ENCODE data around the gene THSD8.

Gene THSD8

GRCh38 chr19:12786952-12787351 is 14.9 kb upstream of the THSD8 start:
- H3K4me1 ChIP-seq (ENCODE audit: control insufficient read depth, insufficient read depth, low read length, poor library complexity, severe bottlenecking), result peaks cover 65% of the 10 kb centered on the region
- H3K27ac ChIP-seq (ENCODE audit: insufficient read depth, low read length, poor library complexity, severe bottlenecking), result peak overlapping the region; percentile 97
- H3K9me3 ChIP-seq (ENCODE audit: control insufficient read depth, low read length), result no peaks in the 10 kb centered on the region
- H3K4me3 ChIP-seq (ENCODE audit: insufficient read depth, low read depth, low read length, poor library complexity, severe bottlenecking), result no peak overlapping the region
- no peaks in the 10 kb centered on the region for H3K27me3 ChIP-seq (replicated peaks; ENCODE audit: control insufficient read depth, insufficient read depth, low read length, poor library complexity, severe bottlenecking)
- peaks cover 6% of the 10 kb centered on the region for H3K36me3 ChIP-seq (ENCODE audit: control insufficient read depth, insufficient read depth, low read length)
- no peak for DNase-seq

- H3K27ac ChIP-seq (ENCODE audit: insufficient read depth, low read length, poor library complexity, severe bottlenecking), result peak overlapping the region; percentile 27
- DNase-seq, result no peak
- H3K4me3 ChIP-seq (ENCODE audit: insufficient read depth, low read depth, low read length, poor library complexity, severe bottlenecking), result no peak overlapping the region
- peaks cover 10% of the 10 kb centered on the region for H3K36me3 ChIP-seq (ENCODE audit: control insufficient read depth, insufficient read depth, low read length)
- no peaks in the 10 kb centered on the region for H3K9me3 ChIP-seq (ENCODE audit: control insufficient read depth, low read length)
- H3K4me1 ChIP-seq (ENCODE audit: control insufficient read depth, insufficient read depth, low read length, poor library complexity, severe bottlenecking), result peaks cover 63% of the 10 kb centered on the region
- no peaks in the 10 kb centered on the region for H3K27me3 ChIP-seq (replicated peaks; ENCODE audit: control insufficient read depth, insufficient read depth, low read length, poor library complexity, severe bottlenecking)
These were observed 14.4 kb upstream of the THSD8 start for GRCh38 chr19:12787458-12787857.

- no peaks in the 10 kb centered on the region for H3K27me3 ChIP-seq (replicated peaks; ENCODE audit: control insufficient read depth, insufficient read depth, low read length, poor library complexity, severe bottlenecking)
- H3K27ac ChIP-seq (ENCODE audit: insufficient read depth, low read length, poor library complexity, severe bottlenecking), result peak overlapping the region; percentile 99
- H3K9me3 ChIP-seq (ENCODE audit: control insufficient read depth, low read length), result no peaks in the 10 kb centered on the region
- H3K4me1 ChIP-seq (ENCODE audit: control insufficient read depth, insufficient read depth, low read length, poor library complexity, severe bottlenecking), result peaks cover 57% of the 10 kb centered on the region
- no peak for DNase-seq
- no peak overlapping the region for H3K4me3 ChIP-seq (ENCODE audit: insufficient read depth, low read depth, low read length, poor library complexity, severe bottlenecking)
- H3K36me3 ChIP-seq (ENCODE audit: control insufficient read depth, insufficient read depth, low read length), result peaks cover 16% of the 10 kb centered on the region
These were observed 13.7 kb upstream of the THSD8 start for GRCh38 chr19:12788042-12788681.

GRCh38 chr19:12788682-12789097 is 13.2 kb upstream of the THSD8 start:
- DNase-seq, result peak; percentile 50 to 56 (median 51)
- H3K4me1 ChIP-seq (ENCODE audit: control insufficient read depth, insufficient read depth, low read length, poor library complexity, severe bottlenecking), result peaks cover 52% of the 10 kb centered on the region
- peaks cover 16% of the 10 kb centered on the region for H3K36me3 ChIP-seq (ENCODE audit: control insufficient read depth, insufficient read depth, low read length)
- peak overlapping the region; percentile 99 for H3K27ac ChIP-seq (ENCODE audit: insufficient read depth, low read length, poor library complexity, severe bottlenecking)
- no peaks in the 10 kb centered on the region for H3K27me3 ChIP-seq (replicated peaks; ENCODE audit: control insufficient read depth, insufficient read depth, low read length, poor library complexity, severe bottlenecking)
- H3K9me3 ChIP-seq (ENCODE audit: control insufficient read depth, low read length), result no peaks in the 10 kb centered on the region
- H3K4me3 ChIP-seq (ENCODE audit: insufficient read depth, low read depth, low read length, poor library complexity, severe bottlenecking), result no peak overlapping the region

GRCh38 chr19:12789098-12789903 is 12.6 kb upstream of the THSD8 start:
- Histone ChIP-seq H3K27ac (ENCODE audit: insufficient read depth, low read length, poor library complexity, severe bottlenecking) (peak overlapping the region; percentile 99), H3K36me3 (ENCODE audit: control insufficient read depth, insufficient read depth, low read length) (peaks cover 16% of the 10 kb centered on the region), H3K9me3 (ENCODE audit: control insufficient read depth, low read length) (no peaks in the 10 kb centered on the region), H3K27me3 (replicated peaks; ENCODE audit: control insufficient read depth, insufficient read depth, low read length, poor library complexity, severe bottlenecking) (no peaks in the 10 kb centered on the region), H3K4me3 (ENCODE audit: insufficient read depth, low read depth, low read length, poor library complexity, severe bottlenecking) (peak overlapping the region; percentile 100), H3K4me1 (ENCODE audit: control insufficient read depth, insufficient read depth, low read length, poor library complexity, severe bottlenecking) (peaks cover 50% of the 10 kb centered on the region)
- DNase-seq, result no peak

- peak overlapping the region; percentile 100 for H3K4me3 ChIP-seq (ENCODE audit: insufficient read depth, low read depth, low read length, poor library complexity, severe bottlenecking)
These were observed 11.8 kb upstream of the THSD8 start for GRCh38 chr19:12789904-12790619.

GRCh38 chr19:12790628-12791344 is 11.1 kb upstream of the THSD8 start:
- Histone ChIP-seq H3K4me1 (ENCODE audit: control insufficient read depth, insufficient read depth, low read length, poor library complexity, severe bottlenecking) (peaks cover 49% of the 10 kb centered on the region), H3K9me3 (ENCODE audit: control insufficient read depth, low read length) (no peaks in the 10 kb centered on the region), H3K4me3 (ENCODE audit: insufficient read depth, low read depth, low read length, poor library complexity, severe bottlenecking) (peak overlapping the region; percentile 100), H3K27me3 (replicated peaks; ENCODE audit: control insufficient read depth, insufficient read depth, low read length, poor library complexity, severe bottlenecking) (no peaks in the 10 kb centered on the region), H3K27ac (ENCODE audit: insufficient read depth, low read length, poor library complexity, severe bottlenecking) (peak overlapping the region; percentile 99), H3K36me3 (ENCODE audit: control insufficient read depth, insufficient read depth, low read length) (peaks cover 16% of the 10 kb centered on the region)
- DNase-seq, result peak in 1 of 3 donors; percentile 9

More at GRCh38 chr19:12789904-12790619, 11.8 kb upstream of the THSD8 start:
- H3K36me3 ChIP-seq (ENCODE audit: control insufficient read depth, insufficient read depth, low read length), result peaks cover 16% of the 10 kb centered on the region
- peak; percentile 89 to 92 (median 91) for DNase-seq
- peak overlapping the region; percentile 99 for H3K27ac ChIP-seq (ENCODE audit: insufficient read depth, low read length, poor library complexity, severe bottlenecking)
- no peaks in the 10 kb centered on the region for H3K9me3 ChIP-seq (ENCODE audit: control insufficient read depth, low read length)
- H3K27me3 ChIP-seq (replicated peaks; ENCODE audit: control insufficient read depth, insufficient read depth, low read length, poor library complexity, severe bottlenecking), result no peaks in the 10 kb centered on the region
- H3K4me1 ChIP-seq (ENCODE audit: control insufficient read depth, insufficient read depth, low read length, poor library complexity, severe bottlenecking), result peaks cover 51% of the 10 kb centered on the region

- peak within 1 kb of the TSS; percentile 99 for H3K27ac ChIP-seq (ENCODE audit: insufficient read depth, low read length, poor library complexity, severe bottlenecking)
- H3K4me1 ChIP-seq (ENCODE audit: control insufficient read depth, insufficient read depth, low read length, poor library complexity, severe bottlenecking), result peaks cover 49% of the 10 kb centered on the region
- peaks cover 16% of the 10 kb centered on the region for H3K36me3 ChIP-seq (ENCODE audit: control insufficient read depth, insufficient read depth, low read length)
These were observed 10.4 kb upstream of the THSD8 start, which contains the start of gene JUNB for GRCh38 chr19:12791345-12792050. Gene JUNB (plus strand): TSS chr19:12791486. CDS start chr19:12791772, 286 bp downstream.

More at GRCh38 chr19:12791345-12792050, 10.4 kb upstream of the THSD8 start, which contains the start of gene JUNB:
- Histone ChIP-seq H3K4me3 (ENCODE audit: insufficient read depth, low read depth, low read length, poor library complexity, severe bottlenecking) (peak within 1 kb of the TSS; percentile 100), H3K9me3 (ENCODE audit: control insufficient read depth, low read length) (no peaks in the 10 kb centered on the region), H3K27me3 (replicated peaks; ENCODE audit: control insufficient read depth, insufficient read depth, low read length, poor library complexity, severe bottlenecking) (no peaks in the 10 kb centered on the region)
- DNase-seq, result peak; percentile 95 to 97 (median 95)

Data from effector memory CD4-positive, alpha-beta T cell (primary cell).